Body of pancreas (tissue), 4 donors: ENCODE results near the gene CPT2. TPM values are rescaled to one million over a fixed set of nuclear protein-coding genes. Genes with fewer than 3 reads are reported as not detected.

Experiments used
- ATAC-seq: fragments of 150-250 bp; one replicate; pipeline ENCODE4 v1.9.1; 2016
- DNase-seq, 4 donors: peaks; one replicate each; pipeline ENCODE4 v3.0.0-alpha.2; 2019
- H3K27ac ChIP-seq, 4 donors: fragments of 200-600 bp; sonication (generic); 1 replicate in 3 of 4; 2 replicates in 1 of 4; pipeline versions ENCODE4 v1.5.1 to v1.6.1; 2016 to 2019; ENCODE audit warnings: mild to moderate bottlenecking in 1 of 4, mixed read lengths in 1 of 4, moderate library complexity in 1 of 4
- H3K27me3 ChIP-seq, 2 donors: fragments of 200-600 bp; sonication (generic); one replicate each; pipeline ENCODE4 v1.6.0; 2016; ENCODE audit warnings: mild to moderate bottlenecking in 1 of 2
- H3K36me3 ChIP-seq, 2 donors: fragments of 200-600 bp; sonication (generic); replicated peaks in 1 of 2; 2 replicates each; pipeline ENCODE4 v1.5.1; 2016; ENCODE audit warnings: low read depth in 2 of 2; ENCODE audit not compliant: insufficient read depth in 1 of 2
- H3K4me1 ChIP-seq: fragments of 200-600 bp; sonication (generic); one replicate; pipeline ENCODE4 v1.6.0; 2016
- H3K4me3 ChIP-seq, 2 donors: fragments of 200-600 bp; sonication (generic); 1 replicate in 1 of 2; 2 replicates in 1 of 2; pipeline ENCODE4 v1.5.1; 2016 to 2019
- H3K9me3 ChIP-seq, 3 donors: fragments of 200-600 bp; sonication (generic); 1 replicate in 2 of 3; 2 replicates in 1 of 3; pipeline ENCODE4 v1.5.1; 2016
- CTCF ChIP-seq, 7 experiments: fragments of 450-650 bp in 4 of 7; fragments of 200-600 bp in 3 of 7; sonication (generic) in 3 of 7; IDR thresholded peaks; one replicate each; pipeline ENCODE4 v1.5.1; 2016 to 2019; ENCODE audit warnings: antibody characterized with exemption in 7 of 7
- POLR2A ChIP-seq, 3 donors: fragments of 450-650 bp; IDR thresholded peaks; one replicate each; pipeline ENCODE4 v1.6.1; 2016; ENCODE audit warnings: antibody characterized with exemption in 3 of 3, mild to moderate bottlenecking in 2 of 3
- WGBS, 2 donors: methylation state at CpG; one replicate each; pipeline ENCODE4 v1.1.5; 2017; 5-methylcytosine and 5-hydroxymethylcytosine counted together
- intact Hi-C: fragments of 100-400 bp; cut with DNase I; formaldehyde crosslinking; loops from one replicate; pipeline ENCODE4 v1.15.1; 2023
- total RNA-seq, 2 donors: library from RNA; depleted of rRNA; stranded (reverse); fragments of >200 nt; gene quantifications; one replicate each; pipeline ENCODE4 v1.1.0, GENCODE V29; 2016

The CPT2 gene
- total RNA-seq, 2 donors from 2014 or later, result 14.5 to 15.6 TPM

GRCh38 chr1:53237638-53238037 is 41.0 kb downstream of the CPT2 start:
- H3K4me1 ChIP-seq, result peaks cover 24% of the 10 kb centered on the region
- H3K4me3 ChIP-seq, result peak overlapping the region; percentile 49 to 88
- 13 to 29% methylated on average over 6 to 8 of the region's 8 CpGs for WGBS, 2 donors
- intact Hi-C loops, result no loop called here
- no peak for TF ChIP-seq POLR2A (IDR thresholded peaks at IDR 0.05)
- no peak for TF ChIP-seq CTCF (IDR thresholded peaks at IDR 0.05)
- no peaks in the 10 kb centered on the region for H3K9me3 ChIP-seq
- H3K27me3 ChIP-seq, result no peaks in the 10 kb centered on the region
- no peak for DNase-seq
- peak overlapping the region in 3 of 4 donors; percentile 55 to 78 (median 77) for H3K27ac ChIP-seq
- H3K36me3 ChIP-seq, result peaks cover 0 to 12% of the 10 kb centered on the region in 2 donors
- ATAC-seq, result no peak

GRCh38 chr1:53238197-53239155 is 41.9 kb downstream of the CPT2 start, which contains the start of gene MAGOH:
Gene MAGOH, minus strand, starts transcription at chr1:53238518. Its CDS starts 70 bp downstream, at chr1:53238448.
- no peaks in the 10 kb centered on the region for H3K9me3 ChIP-seq
- intact Hi-C loops, result no loop called here
- 6 to 7% methylated on average over 27 to 64 of the region's 64 CpGs for WGBS, 2 donors
- ATAC-seq (peak; percentile 98), DNase-seq (peak; percentile 93 to 95 (median 93))
- peaks cover 24% of the 10 kb centered on the region for H3K4me1 ChIP-seq
- TF ChIP-seq CTCF (IDR thresholded peaks at IDR 0.05), result no peak
- TF ChIP-seq POLR2A (IDR thresholded peaks at IDR 0.05), result peak; percentile 62 to 87 (median 82)
- peak within 1 kb of the TSS; percentile 42 to 78 (median 66) for H3K27ac ChIP-seq
- H3K4me3 ChIP-seq, result peak within 1 kb of the TSS; percentile 49 to 88
- H3K27me3 ChIP-seq, result no peaks in the 10 kb centered on the region
- peaks cover 0 to 9% of the 10 kb centered on the region in 2 donors for H3K36me3 ChIP-seq

GRCh38 chr1:53241828-53242227 is 45.2 kb downstream of the CPT2 start:
- Histone ChIP-seq H3K36me3 (no peaks in the 10 kb centered on the region), H3K4me3 (no peak overlapping the region), H3K9me3 (no peaks in the 10 kb centered on the region), H3K27me3 (no peaks in the 10 kb centered on the region), H3K4me1 (peaks cover 14% of the 10 kb centered on the region), H3K27ac (no peak overlapping the region)
- WGBS, 2 donors, result 68 to 76% methylated on average over 2 of the region's 2 CpGs
- TF ChIP-seq POLR2A (IDR thresholded peaks at IDR 0.05), result no peak
- no peak for TF ChIP-seq CTCF (IDR thresholded peaks at IDR 0.05)
- DNase-seq, result no peak
- no peak for ATAC-seq
- intact Hi-C loops, result no loop called here

- no peaks in the 10 kb centered on the region for H3K36me3 ChIP-seq
- no peak overlapping the region for H3K4me3 ChIP-seq
- DNase-seq (no peak), ATAC-seq (no peak)
- no peak overlapping the region for H3K27ac ChIP-seq
- intact Hi-C loops, result no loop called here
- WGBS, 2 donors, result 67 to 84% methylated on average over 4 of the region's 4 CpGs
- H3K27me3 ChIP-seq, result no peaks in the 10 kb centered on the region
- H3K4me1 ChIP-seq, result peaks cover 8% of the 10 kb centered on the region
- TF ChIP-seq POLR2A (IDR thresholded peaks at IDR 0.05), result no peak
- TF ChIP-seq CTCF (IDR thresholded peaks at IDR 0.05), result no peak
- H3K9me3 ChIP-seq, result no peaks in the 10 kb centered on the region
These were observed 45.8 kb downstream of the CPT2 start for GRCh38 chr1:53242381-53242780.
